Ascending aorta (tissue), 2 donors: Measurements from ENCODE around the gene PSEN1. TPM values are rescaled to one million over a fixed set of nuclear protein-coding genes. Genes with fewer than 3 reads are reported as not detected.

Experiments used
- DNase-seq, 2 donors: peaks; one replicate each; pipeline ENCODE4 v3.0.0-alpha.2; 2019; ENCODE audit warnings: low spot score in 2 of 2
- H3K27ac ChIP-seq, 2 donors: fragments of 200-600 bp; sonication (generic); one replicate each; pipeline ENCODE4 v1.5.1; 2016 to 2017; ENCODE audit warnings: mild to moderate bottlenecking in 1 of 2
- H3K27me3 ChIP-seq: fragments of 200-600 bp; sonication (generic); one replicate; pipeline ENCODE4 v1.5.1; 2017
- H3K36me3 ChIP-seq, 2 donors: fragments of 200-600 bp; sonication (generic); one replicate each; pipeline ENCODE4 v1.5.1; 2016
- H3K4me1 ChIP-seq, 2 donors: fragments of 200-600 bp; sonication (generic); one replicate each; pipeline ENCODE4 v1.5.1; 2016 to 2017; ENCODE audit warnings: mild to moderate bottlenecking in 1 of 2
- H3K4me3 ChIP-seq, 2 donors: fragments of 200-600 bp; sonication (generic); one replicate each; pipeline ENCODE4 v1.5.1; 2016 to 2017; ENCODE audit warnings: mild to moderate bottlenecking in 1 of 2
- H3K9me3 ChIP-seq, 2 donors: fragments of 200-600 bp; sonication (generic); one replicate each; pipeline ENCODE4 v1.5.1; 2016
- CTCF ChIP-seq, 3 experiments: fragments of 200-600 bp in 2 of 3; fragments of 450-650 bp in 1 of 3; sonication (generic) in 2 of 3; IDR thresholded peaks; one replicate each; pipeline ENCODE4 v1.5.1; 2016 to 2019; ENCODE audit warnings: antibody characterized with exemption in 3 of 3, mild to moderate bottlenecking in 1 of 3, moderate library complexity in 1 of 3
- intact Hi-C: fragments of 100-400 bp; cut with DNase I; formaldehyde crosslinking; loops from one replicate; pipeline ENCODE4 v1.15.1; 2023
- total RNA-seq: library from RNA; depleted of rRNA; stranded (reverse); fragments of >200 nt; gene quantifications from one replicate; pipeline ENCODE4 v1.1.0, GENCODE V29; 2016

The PSEN1 gene
- total RNA-seq, 1 donor from 2014 or later: 15.2 TPM

- no peak for TF ChIP-seq CTCF (IDR thresholded peaks at IDR 0.05)
- H3K4me3 ChIP-seq: no peak overlapping the region
- H3K27me3 ChIP-seq: no peaks in the 10 kb centered on the region
- DNase-seq: no peak
- no peak overlapping the region for H3K27ac ChIP-seq
- no peaks in the 10 kb centered on the region for H3K36me3 ChIP-seq
- no peaks in the 10 kb centered on the region for H3K4me1 ChIP-seq
- intact Hi-C loops: no loop called here
- H3K9me3 ChIP-seq: no peaks in the 10 kb centered on the region
These were observed 125.5 kb downstream of the PSEN1 start for GRCh38 chr14:73261520-73262426.

GRCh38 chr14:73262427-73263183 lies 126.3 kb downstream of the PSEN1 start:
- Histone ChIP-seq H3K4me1 (no peaks in the 10 kb centered on the region), H3K27me3 (no peaks in the 10 kb centered on the region), H3K27ac (no peak overlapping the region), H3K9me3 (no peaks in the 10 kb centered on the region), H3K36me3 (no peaks in the 10 kb centered on the region), H3K4me3 (no peak overlapping the region)
- intact Hi-C loops: no loop called here
- no peak for TF ChIP-seq CTCF (IDR thresholded peaks at IDR 0.05)
- DNase-seq: peak in 1 of 2 donors; percentile 58

GRCh38 chr14:73263606-73264005 lies 127.3 kb downstream of the PSEN1 start:
- Histone ChIP-seq H3K4me1 (no peaks in the 10 kb centered on the region), H3K27me3 (no peaks in the 10 kb centered on the region), H3K27ac (no peak overlapping the region), H3K4me3 (no peak overlapping the region), H3K9me3 (no peaks in the 10 kb centered on the region), H3K36me3 (no peaks in the 10 kb centered on the region)
- TF ChIP-seq CTCF (IDR thresholded peaks at IDR 0.05): no peak
- intact Hi-C loops: no loop called here
- peak in 1 of 2 donors; percentile 12 for DNase-seq

GRCh38 chr14:73264080-73264884 lies 128.0 kb downstream of the PSEN1 start:
- H3K27ac ChIP-seq: no peak overlapping the region

More at GRCh38 chr14:73264080-73264884, 128.0 kb downstream of the PSEN1 start:
- no peaks in the 10 kb centered on the region for H3K27me3 ChIP-seq
- no peak for DNase-seq
- H3K36me3 ChIP-seq: no peaks in the 10 kb centered on the region
- no peak overlapping the region for H3K4me3 ChIP-seq
- peaks cover 0 to under 1% of the 10 kb centered on the region in 2 donors for H3K4me1 ChIP-seq
- intact Hi-C loops: no loop called here
- H3K9me3 ChIP-seq: no peaks in the 10 kb centered on the region
- no peak for TF ChIP-seq CTCF (IDR thresholded peaks at IDR 0.05)
